NCI-H2171 treated with DMSO at 0.1 percent for 48 hours (cell line): ENCODE data around the gene JAG1.
"Not testable (repeated sequence)": the region's sequence is repeated elsewhere in the genome, so short reads cannot be mapped to it uniquely, and the experiment has no call there.

Source experiments
- DNase-seq: peaks from one replicate; lab custom pipeline; 2025; lab: John Stamatoyannopoulos, UW

JAG1 gene

DNA sequence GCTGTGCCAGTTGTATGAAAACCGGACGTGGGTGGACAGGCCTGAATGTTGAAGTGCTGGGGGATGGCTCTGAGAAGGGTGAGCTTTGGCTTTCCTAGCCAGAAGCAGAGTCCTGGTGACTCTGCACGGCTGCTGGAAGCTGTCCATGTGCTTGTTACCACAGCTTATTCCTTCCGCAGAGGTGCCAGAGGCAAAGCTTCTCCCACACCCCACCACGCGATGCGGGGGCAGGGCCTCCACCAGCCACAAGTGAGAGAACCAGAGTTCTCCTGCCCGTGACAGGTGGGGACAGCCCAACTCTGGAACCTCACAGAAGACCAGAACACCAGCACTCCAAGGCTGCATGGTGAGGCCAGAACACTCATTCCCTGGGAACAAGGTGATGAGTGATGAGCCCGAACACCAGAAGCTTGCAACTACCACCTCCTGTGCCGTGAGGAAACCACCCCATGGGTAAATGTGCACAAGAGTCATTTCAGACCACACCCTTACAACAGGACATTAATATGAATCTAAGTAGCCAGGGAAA lies 36.7 kb downstream of the JAG1 start:
- no peak for DNase-seq

DNA sequence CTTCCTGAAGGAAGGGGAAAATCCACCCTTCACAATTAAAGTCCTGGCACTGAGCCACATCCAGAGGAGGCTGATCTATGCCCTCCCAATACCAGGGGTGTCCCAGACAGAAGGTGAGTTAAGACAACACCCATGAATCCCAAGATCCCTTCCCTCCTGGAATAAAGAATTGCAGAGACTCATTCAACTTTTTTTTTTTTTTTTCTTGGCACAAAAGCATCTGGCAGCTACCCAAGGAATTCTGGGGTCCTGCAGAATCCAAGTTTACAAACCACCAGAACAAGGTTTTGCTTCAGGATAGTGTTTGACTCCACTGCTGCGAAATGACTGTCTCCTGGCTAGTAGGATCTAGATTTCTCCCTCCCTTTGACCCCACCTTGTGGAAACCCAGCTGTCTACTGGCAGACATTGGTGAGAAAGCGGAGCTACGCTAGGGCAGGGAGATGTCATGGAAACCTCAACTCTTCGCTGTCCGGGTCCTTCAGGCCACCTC lies 37.4 kb downstream of the JAG1 start:
- no peak for DNase-seq

DNA sequence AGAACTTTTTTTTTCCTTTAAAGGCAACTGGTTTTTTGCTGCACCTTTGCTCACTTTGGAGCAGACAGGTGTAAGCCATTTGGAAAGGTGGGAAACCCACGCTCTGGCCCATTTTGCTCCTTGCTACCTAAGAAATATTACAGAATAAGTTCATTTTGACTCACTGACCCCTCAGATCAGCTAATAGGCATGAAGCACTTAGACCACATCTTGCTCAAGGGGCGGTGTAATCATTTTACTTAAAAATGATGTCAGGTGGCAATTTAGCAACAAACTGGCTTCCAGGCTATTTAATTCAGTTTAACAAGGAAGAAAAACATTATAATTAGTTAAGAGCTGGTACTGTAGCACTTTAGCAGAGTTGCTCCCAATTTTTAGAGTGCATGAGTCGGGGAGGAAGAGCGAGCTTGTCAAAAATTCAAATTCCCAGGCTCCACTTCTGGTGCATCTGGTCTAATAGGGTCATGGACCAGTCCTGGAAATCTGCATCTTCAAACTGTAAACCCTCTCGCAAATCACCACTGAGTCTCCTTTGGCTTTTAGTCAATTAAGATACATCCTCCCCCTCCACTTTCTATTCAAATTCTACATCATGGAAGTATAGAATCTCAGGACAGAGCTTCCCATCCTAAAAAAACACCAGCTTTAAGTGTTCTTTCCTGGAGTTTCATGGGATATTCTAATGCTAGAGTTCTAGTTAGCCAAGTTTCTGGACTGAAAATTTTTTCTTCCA lies 38.2 kb downstream of the JAG1 start:
- no peak for DNase-seq

DNA sequence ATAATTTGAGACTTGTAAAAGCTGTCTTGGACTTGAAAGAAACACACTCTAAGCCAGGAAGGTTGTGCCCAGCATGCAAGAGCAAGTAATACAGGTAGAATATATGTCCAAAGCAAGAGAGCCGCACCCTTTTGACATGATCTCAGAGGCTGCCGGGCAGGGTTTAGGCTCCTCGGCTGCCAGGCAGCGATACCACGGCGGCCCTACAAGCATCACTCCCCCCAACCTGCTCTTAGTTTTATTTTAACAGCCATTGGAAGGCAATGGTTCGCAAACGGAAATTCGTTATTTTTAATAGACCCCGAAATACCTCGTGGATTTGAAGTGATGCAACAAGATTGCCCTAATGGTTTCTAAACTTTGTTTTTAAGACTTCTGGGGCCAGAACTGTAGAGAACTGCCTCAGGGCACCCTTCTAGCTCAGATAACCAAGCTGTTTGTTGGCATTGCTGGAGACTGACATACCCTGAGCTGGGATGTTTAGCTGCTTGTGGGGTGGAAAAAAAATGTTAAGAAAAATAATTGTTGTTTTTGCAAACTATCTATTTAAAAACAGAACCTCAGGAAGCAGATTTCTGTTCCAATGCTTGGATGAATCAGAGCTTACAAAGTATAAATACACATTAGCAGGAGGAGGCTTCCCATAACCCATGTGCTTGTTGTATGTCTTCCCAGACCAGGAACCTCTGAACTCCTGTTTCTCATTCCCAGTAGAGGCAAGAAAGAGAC lies 39.0 kb downstream of the JAG1 start:
- DNase-seq, result no peak

DNA sequence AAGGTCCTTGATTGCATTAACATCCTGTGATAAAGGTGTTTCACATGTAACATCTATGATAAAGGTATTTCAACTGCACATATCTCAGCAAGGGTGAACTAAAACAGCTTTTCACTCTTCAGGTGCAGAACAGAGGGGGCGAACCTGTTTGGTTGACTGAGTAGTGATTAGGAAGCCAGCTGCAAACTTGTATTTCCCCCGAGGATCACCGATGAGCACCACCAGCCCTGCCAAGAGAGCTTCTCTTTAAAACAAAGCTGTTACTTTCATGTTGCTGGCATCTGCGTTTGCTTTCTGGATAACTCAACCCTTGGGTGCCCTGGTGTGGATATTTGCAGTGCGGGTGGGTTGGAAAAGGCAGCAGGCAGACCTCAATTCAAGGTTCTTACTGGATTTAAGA lies 39.6 kb downstream of the JAG1 start:
- DNase-seq, result peak; percentile 88

DNA sequence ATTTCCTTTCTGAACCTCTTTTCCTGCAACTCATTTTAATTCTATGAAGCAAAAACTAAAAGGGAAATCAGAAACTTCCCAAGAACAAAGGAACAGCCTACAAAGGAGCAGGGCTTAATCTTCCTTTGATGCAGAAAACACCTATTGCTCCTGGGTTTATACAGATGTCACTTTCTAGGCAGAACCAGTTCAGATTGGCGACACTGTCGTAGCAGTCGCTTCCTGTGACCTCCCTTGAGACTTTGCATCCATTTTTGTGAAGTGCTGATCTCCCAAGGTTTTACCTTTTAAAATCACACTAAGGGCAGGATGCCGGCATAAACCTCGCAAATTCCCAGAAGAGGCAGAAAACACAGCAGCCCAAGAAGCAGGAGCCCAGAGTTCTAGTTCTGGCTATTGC lies 40.1 kb downstream of the JAG1 start:
- no peak for DNase-seq

DNA sequence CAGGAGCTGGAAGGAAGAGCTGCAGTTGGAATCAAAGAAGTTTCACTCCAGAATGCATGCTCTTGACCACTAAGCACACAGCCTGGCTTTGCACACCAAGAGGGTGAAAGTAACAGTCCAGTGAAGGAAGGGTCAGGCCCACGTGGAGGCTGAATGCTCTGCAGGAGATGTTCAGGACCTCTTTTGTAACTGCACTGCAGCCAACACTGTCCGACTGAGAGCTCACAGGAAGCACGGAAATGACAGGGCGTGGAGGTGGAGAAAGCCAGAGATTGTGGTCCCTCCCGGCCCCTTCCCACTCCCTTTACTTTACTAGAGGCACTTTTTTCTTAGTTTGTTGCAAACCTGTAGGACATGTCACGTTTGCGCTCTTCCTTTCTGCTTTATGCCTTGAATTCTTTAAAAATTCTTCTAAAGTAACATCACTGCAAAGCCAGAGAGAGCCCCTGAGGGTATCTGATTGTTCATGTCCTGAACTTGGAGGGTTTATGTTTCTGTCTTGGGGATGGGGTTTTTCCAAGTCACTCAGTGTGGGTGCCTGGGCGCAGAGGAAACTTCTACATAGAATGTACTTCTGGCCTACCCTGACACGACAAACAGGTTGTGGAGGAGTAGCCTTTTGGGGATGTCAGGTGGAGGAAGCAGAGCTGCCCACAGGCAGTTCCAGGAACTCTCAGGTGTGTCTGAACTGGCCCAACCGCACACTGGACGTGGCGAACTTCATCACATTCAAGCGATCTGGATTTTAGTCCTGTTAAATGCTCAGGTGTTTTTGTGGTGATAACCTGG lies 40.9 kb downstream of the JAG1 start:
- no peak for DNase-seq

DNA sequence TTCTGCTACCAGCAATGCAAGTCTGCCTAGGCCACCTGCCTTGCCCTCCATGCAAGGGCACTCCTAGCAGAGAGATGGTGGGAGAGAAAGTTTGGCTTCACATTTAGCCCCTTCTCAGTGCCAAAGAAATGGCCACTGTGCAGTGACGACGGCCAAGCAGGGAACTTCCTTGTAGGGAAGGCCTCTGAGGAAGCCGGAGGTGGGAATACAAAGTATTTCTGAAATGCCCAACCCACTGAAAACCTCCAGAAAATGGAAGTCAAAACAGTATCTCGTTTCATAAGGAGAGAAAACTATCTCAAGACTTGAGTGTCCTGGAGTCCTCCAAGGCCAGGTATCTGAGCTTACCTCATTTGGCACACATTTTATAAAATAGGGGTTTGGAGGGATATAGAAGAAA lies 42.7 kb downstream of the JAG1 start:
- DNase-seq, result no peak

DNA sequence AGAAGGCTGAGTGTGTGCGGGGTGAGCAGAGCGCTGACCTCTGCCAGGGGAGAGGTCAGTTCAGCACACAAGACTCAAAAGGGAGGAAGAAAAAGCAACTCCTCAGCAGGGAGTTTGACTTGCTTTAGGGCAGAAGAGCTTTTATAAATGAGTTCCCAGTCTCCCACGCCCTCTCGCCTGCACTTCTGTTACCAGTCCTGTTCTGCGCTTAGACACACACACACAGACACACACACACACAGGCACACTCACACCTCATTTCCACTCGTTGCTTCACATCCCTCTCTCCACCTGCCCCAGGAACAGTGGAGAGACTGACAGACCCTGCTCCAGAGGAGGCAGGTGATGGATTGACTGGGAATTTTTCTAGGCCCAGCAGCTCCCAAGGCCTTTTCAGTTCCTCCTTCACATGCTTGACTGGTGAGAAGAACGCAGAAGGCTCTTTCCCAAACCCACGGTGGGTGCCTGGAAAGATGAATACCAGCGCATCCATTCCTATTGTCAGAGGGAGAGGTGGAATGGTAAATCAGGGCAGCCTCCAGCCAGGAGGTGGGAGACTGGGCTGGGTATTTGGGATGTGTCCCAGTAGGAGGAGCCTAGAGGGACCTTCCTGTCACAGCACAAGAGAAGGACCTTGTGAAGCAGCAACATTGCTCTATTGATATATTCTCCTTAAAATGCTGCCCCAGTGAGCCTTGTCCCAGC lies 43.7 kb downstream of the JAG1 start:
- DNase-seq, result no peak

DNA sequence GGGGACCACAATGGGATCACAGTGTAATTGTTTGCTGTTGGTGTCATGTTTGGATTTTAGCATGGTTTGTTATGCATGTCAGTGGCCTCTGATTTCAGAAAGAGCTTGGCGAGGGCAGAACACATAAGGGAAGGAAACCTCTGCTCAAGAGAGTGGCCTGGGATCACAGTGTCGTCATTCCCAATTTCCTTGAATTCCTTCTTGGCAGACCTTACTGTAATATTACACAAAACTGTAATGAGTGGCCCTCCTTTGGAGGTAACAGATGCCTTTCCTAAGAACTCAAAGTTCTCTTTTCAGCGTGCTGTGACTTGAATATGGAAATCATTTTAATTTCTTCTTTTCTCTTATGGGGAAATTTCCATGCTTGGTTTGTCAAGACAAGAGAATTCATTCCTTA lies 46.9 kb downstream of the JAG1 start:
- no peak for DNase-seq

DNA sequence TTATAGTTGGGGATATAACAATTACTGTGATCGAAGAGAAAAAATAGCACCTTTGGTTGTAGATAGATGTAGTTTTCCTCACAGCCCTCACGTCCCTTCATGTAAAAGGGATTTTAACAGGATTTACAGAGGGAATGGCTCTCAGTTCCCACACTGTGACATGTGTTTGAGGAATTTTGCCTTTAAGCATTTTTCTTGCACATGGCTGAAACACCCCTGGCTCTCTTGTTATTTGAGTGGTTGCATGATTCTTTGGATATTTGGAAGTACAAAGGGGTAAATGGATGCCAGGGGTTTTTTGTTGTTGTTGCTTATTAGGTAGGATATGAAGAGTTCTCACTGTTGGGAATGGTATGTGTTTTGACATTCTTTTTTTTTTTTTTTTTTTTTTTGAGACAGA lies 48.2 kb downstream of the JAG1 start:
- DNase-seq, result no peak

DNA sequence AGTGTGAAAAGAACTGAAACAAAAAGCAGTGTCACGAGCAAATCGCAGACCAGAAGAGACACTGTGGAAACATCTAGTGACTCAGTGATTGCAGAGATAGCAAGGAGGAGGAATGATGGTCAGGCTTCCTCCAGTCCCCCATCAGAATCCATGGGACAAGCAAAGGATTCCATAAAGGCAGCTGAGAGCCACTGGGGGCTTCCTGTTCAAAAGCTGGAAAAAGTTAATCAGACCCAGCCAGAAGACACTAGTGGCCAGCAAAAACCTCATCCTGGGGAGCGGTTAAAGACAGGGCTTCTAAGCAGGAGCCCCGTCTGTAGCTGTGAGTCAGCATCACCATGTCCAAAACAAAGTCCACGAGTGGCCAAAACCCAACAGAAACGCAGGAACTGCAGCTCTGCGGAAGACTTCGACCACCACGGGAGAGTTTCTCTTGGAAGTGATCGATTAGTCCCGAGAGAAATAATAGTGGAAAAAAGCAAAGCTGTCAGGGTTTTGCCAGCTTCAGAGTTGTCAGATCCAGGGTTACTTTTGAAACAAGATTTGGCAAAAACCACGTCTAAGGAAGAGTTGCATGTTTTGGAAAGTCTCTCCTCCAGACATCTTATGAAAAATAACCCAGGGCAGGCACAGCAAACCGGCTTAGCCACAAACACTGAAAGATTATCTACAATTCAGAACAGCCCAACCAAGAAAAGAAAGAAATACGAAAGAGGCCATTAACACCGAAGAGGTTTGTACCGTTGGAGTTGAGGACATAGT lies 51.0 kb downstream of the JAG1 start:
- DNase-seq, result no peak

DNA sequence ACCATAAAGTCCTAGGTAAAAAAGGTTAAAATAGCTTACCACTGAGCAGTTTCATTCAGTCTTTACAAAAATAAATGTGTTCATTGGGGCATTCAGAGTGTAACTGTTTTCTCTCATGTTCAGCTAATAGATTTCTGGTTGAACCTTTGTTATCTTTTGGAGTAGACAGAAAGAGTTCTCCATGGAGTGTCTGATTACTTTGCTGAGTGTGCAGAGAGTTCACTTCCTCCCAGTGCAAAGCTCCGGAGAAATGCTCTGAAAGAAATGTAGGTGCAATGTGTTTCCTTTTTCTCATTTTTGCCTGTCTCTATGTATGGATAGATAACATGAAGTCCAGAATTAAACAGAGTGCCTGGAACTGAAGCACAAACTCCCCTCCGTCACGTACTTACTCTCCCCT lies 52.6 kb downstream of the JAG1 start:
- no peak for DNase-seq

DNA sequence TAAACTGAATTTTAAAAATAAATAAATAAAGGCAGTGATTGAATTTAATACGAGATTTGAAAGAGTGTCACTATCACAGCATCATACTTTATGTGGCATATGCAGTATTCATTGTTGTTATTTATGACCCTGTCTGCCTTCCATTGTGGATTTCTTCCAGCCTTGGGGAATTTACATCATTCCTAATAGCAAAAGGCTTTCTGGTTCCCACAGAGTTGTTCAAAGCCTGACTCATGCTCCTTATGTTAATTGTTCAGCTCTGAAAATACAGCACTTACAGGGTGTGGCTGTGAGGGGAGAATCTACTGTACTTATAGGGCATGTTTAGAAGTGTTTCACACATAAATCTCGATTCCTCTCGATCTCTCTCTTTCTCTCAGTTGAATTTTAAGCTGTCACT lies 54.4 kb downstream of the JAG1 start:
- DNase-seq, result no peak

DNA sequence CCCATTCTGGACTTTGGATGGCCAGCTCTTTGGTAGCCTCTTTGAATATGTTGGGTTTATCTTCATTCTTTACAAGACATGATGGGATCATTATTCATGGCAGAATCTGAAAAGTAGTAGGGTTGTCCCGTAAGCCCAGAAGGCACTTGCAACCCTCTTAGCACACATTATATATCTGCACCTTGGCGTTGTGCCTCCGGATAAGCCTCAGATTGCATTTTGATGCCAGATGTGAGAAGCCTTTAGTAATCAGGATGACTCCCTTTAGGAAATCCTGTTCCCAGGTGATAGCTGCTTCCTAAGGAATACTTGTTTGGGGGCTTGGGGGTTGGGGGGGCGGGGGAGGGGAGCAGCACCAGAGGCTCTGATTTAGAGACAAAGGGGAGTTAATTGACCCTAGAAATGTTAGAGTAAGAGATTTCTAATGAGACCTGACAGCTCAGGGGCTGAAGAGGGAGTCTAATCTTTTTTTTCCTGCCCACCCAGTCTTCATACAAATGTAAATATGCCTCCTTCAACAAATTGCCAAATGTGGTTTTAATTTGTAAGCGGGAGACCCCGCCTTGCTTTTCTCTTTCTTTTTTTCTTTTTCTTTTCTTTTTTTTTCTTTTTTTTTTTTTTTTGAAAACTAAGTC lies 55.1 kb downstream of the JAG1 start:
- DNase-seq, result no peak

DNA sequence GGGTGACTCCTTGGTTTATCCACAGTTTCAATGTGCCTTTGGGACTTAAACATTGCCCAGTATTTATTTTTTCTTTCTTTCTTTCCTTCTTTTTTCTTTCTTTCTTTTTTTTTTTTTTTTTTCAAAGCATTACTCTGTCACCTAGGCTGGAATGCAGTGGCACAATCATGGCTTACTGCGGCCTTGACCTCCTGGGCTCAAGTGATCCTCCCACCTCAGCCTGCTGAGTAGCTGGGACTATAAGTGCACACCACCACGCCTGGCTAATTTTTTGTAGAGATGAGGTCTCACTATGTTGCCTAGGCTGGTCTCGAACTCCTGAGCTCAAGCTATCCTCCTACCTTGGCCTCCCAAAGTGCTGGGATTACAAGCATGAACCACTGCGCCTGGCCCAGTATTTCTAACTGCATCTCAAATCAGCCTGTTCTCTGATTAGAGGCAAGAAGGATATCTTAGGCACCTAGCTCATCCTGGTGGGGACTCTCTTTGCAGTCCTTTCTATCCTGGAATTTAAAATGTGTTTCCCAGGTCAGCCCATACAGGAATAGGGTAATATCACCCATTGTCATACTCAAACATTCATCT lies 56.2 kb downstream of the JAG1 start:
- not testable (repeated sequence) for DNase-seq

DNA sequence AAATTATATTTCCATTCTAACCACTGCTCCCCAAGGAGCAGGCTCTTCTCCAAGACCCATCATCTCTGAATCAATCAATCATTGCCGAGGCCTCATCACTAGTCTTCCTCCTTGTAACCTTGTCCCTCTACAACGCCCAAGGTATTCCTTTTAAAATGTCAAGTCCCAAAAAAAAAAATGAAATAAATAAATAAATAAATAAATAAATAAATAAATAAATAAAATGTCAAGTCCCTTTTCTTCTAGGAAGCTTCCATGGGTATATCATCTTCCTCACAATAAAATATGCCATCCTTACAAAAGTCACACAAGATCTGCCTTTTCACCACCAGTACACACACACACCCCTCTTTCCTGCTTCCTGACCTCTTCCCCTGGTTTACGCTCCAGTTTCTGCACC lies 57.6 kb downstream of the JAG1 start:
- no peak for DNase-seq

DNA sequence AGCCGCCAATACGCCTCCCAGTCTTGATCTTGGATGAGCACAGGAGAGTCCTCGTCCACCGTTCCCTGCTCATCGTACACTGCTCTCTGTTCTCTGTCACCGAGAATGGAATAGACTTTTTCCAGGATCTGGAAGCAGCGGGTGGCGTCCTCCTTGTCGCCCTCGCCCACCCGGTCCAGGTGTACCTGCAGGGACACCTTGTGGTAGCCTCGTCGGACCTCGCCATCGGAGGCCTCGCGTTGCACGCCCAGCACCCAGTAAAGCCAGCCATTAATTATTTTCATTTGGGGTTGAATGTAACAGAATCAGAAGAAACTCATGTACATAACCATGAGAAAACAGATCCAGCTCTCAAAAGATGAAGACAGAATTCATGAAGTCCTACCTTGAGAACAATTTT lies 59.9 kb downstream of the JAG1 start:
- DNase-seq, result no peak

DNA sequence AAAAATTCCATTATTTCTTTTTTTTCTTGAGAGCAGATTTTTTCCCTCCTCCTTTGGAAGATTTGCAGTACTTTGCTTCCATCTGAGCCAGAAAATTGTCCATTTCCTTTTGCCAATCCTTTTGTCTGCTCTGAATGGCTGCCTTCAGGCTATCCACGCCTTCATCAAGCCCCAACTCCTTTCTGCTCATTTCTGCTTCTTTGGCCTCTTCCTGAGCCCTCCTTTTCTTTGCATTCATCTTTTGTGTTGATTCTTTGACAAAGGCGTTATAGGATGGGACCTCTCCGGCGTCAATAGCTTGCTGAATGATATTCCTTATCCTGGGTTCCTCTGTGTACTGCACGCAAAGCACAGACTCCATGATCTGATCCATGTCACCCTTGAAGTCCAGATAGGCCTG lies 60.4 kb downstream of the JAG1 start:
- DNase-seq, result not testable (repeated sequence)

DNA sequence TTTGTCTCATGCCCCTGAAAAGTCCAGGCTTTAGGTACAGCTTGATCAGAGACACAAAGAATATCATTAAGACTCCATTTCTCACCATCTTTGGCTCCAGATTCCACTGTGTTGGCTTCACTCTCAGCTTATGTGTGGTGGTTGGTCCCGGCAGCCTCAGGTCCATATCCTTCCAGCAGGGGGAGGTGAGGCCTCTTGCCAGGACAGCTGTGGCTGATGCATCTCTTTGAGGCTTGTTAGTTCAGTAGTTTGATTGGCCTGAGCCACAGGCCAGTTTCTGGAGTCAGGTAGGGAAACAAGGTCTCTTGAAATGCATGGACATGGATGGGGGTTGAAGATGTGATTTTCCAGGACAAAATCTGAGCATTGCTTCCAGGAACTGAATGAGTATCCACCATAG lies 62.4 kb downstream of the JAG1 start:
- no peak for DNase-seq
